Ramos (cell line): ENCODE measurements around the gene OR2A2.
"Not testable (repeated sequence)": the region's sequence is repeated elsewhere in the genome, so short reads cannot be mapped to it uniquely, and the experiment has no call there.

Experiments
- in situ Hi-C: fragments of 300-500 bp; cut with MboI; formaldehyde crosslinking; loops from one replicate; pipeline ENCODE4 v1.14.3; 2022; ENCODE audit warnings: low sequenced_read_pairs; ENCODE audit not compliant: unreplicated experiment

Gene OR2A2, protein sequence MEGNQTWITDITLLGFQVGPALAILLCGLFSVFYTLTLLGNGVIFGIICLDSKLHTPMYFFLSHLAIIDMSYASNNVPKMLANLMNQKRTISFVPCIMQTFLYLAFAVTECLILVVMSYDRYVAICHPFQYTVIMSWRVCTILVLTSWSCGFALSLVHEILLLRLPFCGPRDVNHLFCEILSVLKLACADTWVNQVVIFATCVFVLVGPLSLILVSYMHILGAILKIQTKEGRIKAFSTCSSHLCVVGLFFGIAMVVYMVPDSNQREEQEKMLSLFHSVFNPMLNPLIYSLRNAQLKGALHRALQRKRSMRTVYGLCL

GRCh38 chr7:144109283-144109682 is at the start of gene OR2A2:
TSS of gene OR2A2 (plus strand) at chr7:144109583. CDS start at chr7:144109583, 0 bp downstream.
- in situ Hi-C loops, result no loop called here

GRCh38 chr7:144063710-144064109 is 45.7 kb upstream of the OR2A2 start:
- in situ Hi-C loops, result no loop called here

DNA sequence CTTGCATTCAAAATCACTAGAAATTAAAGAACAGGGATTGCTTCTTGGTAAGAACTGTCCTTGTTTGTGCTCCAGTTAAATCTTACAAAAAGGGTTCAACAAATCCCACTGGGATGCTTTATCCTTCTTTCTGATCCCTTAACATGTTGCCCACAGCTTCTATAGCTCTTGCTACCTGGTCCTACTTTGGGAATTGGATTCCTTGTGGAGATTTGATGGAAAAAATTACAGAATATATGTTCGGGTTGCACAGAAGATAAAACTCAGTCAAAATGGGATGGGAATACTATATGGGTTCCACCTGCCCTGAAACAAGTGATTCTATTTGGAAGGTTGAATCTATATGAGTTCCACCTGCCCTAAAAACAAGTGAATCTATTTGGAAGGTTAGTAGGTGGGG is 39.9 kb upstream of the OR2A2 start, which contains the start of gene OR2A25:
OR2A25 (plus strand) TSS at position 301 of the 400 bp plus-strand sequence. CDS start 4,409 bp downstream, outside the sequence.
- in situ Hi-C loops, result no loop called here

DNA sequence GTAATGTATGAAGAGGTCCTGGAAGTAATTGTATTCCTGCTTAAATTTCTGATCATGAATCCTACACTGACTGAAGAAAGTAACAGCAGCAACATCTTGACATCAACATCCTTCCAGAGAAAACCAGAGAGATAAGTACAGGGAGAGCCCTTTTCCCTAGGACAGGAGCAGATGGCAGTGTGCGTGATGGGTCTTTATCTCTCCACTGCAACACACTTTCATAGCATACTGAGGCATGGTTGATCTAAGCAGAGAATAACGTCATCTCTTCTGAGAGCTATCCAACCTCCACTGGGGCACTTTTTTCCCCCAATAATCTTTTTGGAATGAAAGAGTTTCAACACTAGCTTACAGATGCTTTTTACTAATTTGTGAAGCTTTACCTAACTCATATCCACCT is 39.4 kb upstream of the OR2A2 start:
- in situ Hi-C loops, result no loop called here

DNA sequence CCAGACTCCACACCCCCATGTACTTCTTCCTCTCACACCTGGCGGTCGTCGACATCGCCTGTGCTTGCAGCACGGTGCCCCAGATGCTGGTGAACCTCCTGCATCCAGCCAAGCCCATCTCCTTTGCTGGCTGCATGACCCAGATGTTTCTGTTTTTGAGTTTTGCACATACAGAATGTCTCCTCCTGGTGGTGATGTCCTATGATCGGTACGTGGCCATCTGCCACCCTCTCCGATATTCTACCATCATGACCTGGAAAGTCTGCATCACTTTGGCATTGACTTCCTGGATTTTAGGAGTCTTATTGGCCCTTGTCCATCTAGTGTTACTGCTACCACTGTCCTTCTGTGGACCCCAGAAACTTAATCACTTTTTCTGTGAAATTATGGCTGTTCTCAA is 35.0 kb upstream of the OR2A2 start:
- in situ Hi-C loops, result no loop called here

DNA sequence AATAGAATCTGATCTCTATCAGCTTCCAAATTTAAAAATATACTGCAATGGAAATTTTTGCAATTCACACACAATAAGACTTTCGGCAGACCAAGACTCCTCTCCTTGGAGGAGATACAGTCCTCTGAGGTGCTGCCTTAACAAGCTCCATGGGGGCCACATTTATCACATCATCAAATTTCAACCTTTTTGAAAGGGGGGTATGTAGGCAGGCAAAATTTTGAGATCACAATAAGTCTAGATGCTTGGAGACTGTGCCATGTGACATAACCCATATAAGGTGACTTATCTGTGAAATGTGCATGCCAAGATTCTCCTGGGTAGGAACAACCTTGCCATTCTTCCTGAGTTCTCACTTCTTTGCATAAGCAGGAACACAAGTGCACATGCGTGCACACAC is 23.4 kb upstream of the OR2A2 start, which contains the start of gene OR2A12:
OR2A12 (plus strand) TSS at position 301 of the 400 bp plus-strand sequence. CDS start 8,830 bp downstream, outside the sequence.
- in situ Hi-C loops, result no loop called here

GRCh38 chr7:144086730-144087129 is 22.7 kb upstream of the OR2A2 start:
- in situ Hi-C loops, result no loop called here

DNA sequence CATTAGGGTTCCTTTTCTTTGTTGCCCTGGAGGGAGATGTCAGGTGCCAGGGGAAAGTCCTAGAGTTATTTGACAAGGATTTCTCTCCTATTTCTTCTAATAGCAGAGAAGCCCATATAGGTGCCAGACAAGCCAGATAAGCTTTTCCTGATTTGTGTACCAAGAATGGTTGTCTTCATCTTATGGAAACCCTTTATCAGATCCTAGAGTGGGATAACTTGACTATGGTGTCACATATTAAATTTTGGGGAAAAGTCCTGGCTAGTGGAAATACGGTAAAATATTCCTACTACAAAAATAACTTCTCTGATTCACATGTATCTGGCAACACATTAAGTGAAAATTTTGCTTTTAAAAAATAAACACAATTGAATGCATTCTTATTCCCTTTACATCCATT is 22.2 kb upstream of the OR2A2 start:
- in situ Hi-C loops, result no loop called here

DNA sequence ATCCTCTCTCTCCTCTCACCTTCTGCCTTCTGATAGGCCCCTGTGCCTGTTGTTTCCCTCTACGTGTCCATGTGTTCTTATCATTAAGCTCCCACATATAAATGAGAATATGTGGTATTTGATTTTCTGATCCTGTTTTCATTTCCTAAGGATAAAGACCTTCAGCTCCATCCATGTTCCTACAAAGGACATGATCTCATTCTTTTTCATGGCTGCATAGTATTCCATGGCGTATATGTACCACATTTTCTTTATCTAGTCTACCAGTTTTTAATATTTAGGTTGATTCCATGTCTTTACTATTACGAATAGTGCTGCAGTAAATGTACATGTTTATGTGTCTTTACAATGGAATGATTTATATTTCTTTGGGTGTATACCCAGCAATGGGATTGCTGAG is 18.7 kb upstream of the OR2A2 start:
- in situ Hi-C loops, result no loop called here

DNA sequence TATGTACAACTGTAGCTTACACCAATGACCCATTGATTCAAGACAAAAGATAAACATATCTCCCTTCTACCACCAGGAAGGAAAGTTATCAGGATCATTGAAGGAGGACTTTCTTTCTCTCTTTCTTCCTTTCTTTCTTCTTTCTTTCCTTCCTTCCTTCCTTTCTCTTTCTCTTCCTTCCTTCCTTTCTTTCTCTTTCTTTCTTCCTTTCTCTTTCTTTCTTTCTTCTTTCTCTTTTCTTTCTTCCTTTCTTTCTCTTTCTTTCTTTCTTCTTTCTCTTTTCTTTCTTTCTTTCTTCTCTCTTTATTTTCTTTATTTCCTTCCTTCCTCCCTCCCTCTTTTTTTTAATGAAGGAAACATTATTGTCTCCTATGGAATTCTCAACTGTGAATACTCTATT is 10.6 kb upstream of the OR2A2 start:
- in situ Hi-C loops, result no loop called here

GRCh38 chr7:144100607-144101006 is 8.8 kb upstream of the OR2A2 start:
- in situ Hi-C loops, result no loop called here

DNA sequence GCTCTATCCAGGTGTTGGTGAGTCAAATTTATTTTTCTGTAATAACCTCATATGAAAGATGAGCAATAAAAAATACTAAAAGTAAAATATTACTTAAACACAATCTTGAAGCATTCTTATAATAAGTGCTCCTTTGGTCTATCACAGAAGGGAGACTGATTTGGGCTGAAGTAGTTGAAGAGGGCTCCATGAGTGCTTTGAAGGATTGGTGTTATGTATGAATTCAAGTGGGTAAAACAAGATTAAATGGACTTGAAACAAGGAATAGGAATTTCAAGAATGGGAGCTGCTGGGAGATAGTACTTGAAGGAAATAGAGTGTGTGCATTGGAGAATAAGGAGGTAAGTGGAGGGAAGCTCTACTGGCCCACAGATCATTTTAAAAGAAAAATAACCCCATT is 7.3 kb upstream of the OR2A2 start:
- in situ Hi-C loops, result no loop called here

DNA sequence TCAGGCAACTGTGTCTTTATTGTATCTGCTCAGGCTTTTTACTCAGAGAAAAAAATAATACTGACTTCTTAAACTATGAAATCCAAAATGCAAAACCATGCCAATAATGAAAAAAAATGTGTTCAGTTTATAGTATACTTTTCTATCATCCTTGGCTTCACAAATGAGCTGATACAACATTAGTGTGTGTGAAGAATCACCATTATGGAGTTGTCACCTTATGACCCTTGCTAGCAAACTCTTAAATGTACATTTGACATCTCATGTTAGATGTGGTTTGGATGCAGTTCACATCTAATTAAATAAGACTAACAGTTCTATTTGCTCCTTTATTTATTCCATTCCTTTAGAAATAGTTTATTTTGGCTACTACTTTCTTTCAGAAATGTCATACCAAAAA is 4.2 kb upstream of the OR2A2 start:
- in situ Hi-C loops, result no loop called here

DNA sequence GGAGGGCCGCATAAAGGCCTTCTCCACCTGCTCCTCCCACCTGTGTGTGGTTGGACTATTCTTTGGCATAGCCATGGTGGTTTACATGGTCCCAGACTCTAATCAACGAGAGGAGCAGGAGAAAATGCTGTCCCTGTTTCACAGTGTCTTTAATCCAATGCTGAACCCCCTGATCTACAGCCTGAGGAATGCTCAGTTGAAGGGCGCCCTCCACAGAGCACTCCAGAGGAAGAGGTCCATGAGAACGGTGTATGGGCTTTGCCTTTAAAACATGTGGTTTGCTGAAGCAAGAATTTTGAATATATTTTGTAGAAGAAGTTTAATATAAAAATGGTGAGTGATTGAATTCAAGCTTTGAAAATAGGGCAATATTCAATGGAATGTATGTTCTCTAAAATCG is 889 bp downstream of the OR2A2 start:
- in situ Hi-C loops, result no loop called here

DNA sequence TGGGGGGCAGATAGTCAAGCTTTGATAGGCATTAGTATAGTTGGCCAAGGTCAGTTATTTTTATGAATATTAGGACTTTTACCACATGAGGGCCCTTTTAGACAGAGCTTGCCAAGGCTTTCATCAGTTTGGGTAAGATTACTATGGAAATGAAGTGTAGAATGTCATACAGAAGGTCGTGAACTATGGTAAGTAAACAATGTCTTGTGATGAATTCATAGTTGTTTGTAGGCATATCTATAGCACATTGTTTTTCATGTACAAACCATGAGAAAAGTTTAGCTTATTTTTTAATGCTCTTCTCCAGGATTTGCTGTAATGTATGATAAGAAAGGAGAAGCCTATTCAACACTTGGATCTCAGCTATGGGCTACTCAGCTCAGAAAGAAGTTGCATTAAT is 4.3 kb downstream of the OR2A2 start:
- in situ Hi-C loops, result no loop called here

- in situ Hi-C loops, result no loop called here
Measured at GRCh38 chr7:144118341-144118740, 9.0 kb downstream of the OR2A2 start.

- in situ Hi-C loops, result no loop called here
Measured at GRCh38 chr7:144122876-144123275, 13.5 kb downstream of the OR2A2 start, which contains the start of gene OR2A14. TSS of gene OR2A14 (plus strand) at chr7:144123176. CDS start at chr7:144129113, 5,937 bp downstream.

DNA sequence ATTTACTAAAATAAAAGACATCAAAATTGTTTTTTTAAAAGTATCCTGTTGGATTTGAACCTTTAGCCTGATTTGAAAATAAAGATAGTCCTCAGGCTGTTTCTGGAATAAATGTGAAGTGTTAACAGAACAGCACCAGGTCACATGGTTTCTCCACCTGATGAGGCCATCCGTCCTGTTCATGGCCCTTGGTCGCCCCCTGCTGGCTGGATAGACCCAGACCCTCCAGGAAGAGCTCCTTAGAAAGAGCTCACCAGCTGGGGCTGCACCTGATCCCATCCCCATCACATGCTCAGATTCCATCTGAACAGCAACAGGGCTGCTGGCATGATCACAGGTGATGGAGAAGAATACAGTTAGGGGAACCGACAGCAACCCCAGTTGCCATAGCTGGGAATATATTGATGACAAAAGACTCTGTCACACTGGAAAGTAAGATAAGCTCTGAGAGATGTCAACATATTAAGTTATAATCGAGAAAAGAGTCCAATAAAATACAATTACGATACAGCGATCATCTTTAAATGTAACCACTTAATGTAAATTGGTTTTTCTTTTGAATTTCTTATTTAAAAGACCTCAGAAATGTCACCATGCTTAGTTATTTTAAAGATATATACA is 18.4 kb downstream of the OR2A2 start:
- in situ Hi-C loops, result no loop called here

DNA sequence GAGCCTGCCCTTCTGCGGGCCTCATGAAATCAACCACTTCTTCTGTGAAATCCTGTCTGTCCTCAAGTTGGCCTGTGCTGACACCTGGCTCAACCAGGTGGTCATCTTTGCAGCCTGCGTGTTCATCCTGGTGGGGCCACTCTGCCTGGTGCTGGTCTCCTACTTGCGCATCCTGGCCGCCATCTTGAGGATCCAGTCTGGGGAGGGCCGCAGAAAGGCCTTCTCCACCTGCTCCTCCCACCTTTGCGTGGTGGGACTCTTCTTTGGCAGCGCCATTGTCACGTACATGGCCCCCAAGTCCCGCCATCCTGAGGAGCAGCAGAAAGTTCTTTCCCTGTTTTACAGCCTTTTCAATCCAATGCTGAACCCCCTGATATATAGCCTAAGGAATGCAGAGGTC is 20.2 kb downstream of the OR2A2 start:
- in situ Hi-C loops, result not testable (repeated sequence)

GRCh38 chr7:144130730-144131129 is 21.3 kb downstream of the OR2A2 start:
- in situ Hi-C loops, result no loop called here

DNA sequence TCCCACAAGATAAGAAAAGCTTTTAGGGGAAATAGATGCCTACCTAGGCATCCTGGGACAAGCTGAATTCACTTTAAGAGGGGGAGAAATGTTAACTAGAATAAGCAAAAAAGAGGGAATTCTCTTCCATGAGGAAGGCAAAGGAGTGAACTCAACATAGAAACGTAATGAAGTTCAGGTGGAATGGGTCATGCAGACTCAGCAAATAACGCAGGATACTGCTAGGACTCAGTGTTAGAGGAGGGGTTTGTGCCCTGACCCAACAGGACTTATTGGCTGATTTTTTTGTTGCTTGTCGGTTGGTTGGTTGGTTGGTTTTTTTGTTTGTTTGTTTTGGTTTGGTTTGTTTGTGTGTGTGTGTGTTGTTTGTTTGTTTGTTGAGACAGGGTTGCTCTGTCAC is 22.9 kb downstream of the OR2A2 start:
- in situ Hi-C loops, result no loop called here

DNA sequence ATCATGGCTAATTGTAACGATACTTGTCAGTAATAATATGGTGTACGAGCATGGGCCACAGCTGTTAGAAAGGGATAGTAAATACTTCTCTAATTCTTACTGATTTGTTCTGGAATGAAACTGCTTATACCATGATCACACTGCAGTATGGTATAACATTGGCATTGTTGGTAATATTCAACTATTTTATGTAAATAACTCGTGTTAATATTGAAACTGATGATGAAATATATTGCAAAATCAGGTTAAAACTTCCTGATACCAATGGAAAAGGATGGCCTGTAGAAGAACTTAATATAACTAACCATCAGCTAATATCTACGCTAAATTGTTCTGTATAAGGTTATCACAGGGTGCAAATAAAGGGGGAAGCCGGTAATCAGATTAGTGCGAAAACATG is 23.9 kb downstream of the OR2A2 start:
- in situ Hi-C loops, result no loop called here
